HEK293T (cell line): ENCODE data around the gene ZFP1.
"Not testable (repeated sequence)": the region's sequence is repeated elsewhere in the genome, so short reads cannot be mapped to it uniquely, and the experiment has no call there.

ENCODE experiments used
- CTCF ChIA-PET: fragments of 350-600 bp; formaldehyde crosslinking; extraction: SDS; loops from one replicate; lab custom pipeline; 2021; ENCODE audit warnings: antibody characterized with exemption, inconsistent platforms; lab: Yijun Ruan, JAX
- POLR2A ChIA-PET: fragments of 350-600 bp; formaldehyde crosslinking; extraction: SDS; loops from one replicate; lab custom pipeline; 2020; ENCODE audit warnings: antibody characterized with exemption, inconsistent platforms; lab: Yijun Ruan, JAX
- DNase-seq: peaks from one replicate; pipeline ENCODE4 v3.0.0; 2012; ENCODE audit warnings: mixed read lengths; ENCODE audit errors: extremely low spot score
- ARNT ChIP-seq: fragments of 450-650 bp; IDR thresholded peaks from 2 replicates; pipeline ENCODE4 v1.6.1; 2017; ENCODE audit warnings: mild to moderate bottlenecking
- BHLHE40 ChIP-seq: fragments of 450-650 bp; IDR thresholded peaks from 2 replicates; pipeline ENCODE4 v1.6.1; 2016; ENCODE audit warnings: mild to moderate bottlenecking, moderate library complexity, borderline replicate concordance
- CTBP1 ChIP-seq: fragments of 450-650 bp; IDR thresholded peaks from 2 replicates; pipeline ENCODE4 v1.6.1; 2016; ENCODE audit warnings: borderline replicate concordance
- ELF4 ChIP-seq: fragments of 450-650 bp; IDR thresholded peaks from 2 replicates; pipeline ENCODE4 v1.6.1; 2017; ENCODE audit warnings: antibody characterized with exemption
- FOXA1 ChIP-seq: fragments of 450-650 bp; IDR thresholded peaks from 2 replicates; pipeline ENCODE4 v1.6.1; 2016; ENCODE audit warnings: mild to moderate bottlenecking
- FOXK2 ChIP-seq: fragments of 450-650 bp; IDR thresholded peaks from 2 replicates; pipeline ENCODE4 v1.6.1; 2016; ENCODE audit warnings: mild to moderate bottlenecking
- FOXM1 ChIP-seq: fragments of 450-650 bp; IDR thresholded peaks from 2 replicates; pipeline ENCODE4 v1.6.1; 2017; ENCODE audit warnings: mild to moderate bottlenecking, borderline replicate concordance
- HDGF ChIP-seq: fragments of 450-650 bp; IDR thresholded peaks from 2 replicates; pipeline ENCODE4 v1.6.1; 2017; ENCODE audit warnings: antibody characterized with exemption, borderline replicate concordance
- L3MBTL2 ChIP-seq: fragments of 450-650 bp; conservative IDR thresholded peaks from 2 replicates; pipeline ENCODE4 v1.6.1; 2016; ENCODE audit warnings: mild to moderate bottlenecking
- LEF1 ChIP-seq: fragments of 450-650 bp; IDR thresholded peaks from 2 replicates; pipeline ENCODE4 v1.6.1; 2017; ENCODE audit warnings: mild to moderate bottlenecking, borderline replicate concordance
- NFRKB ChIP-seq: fragments of 450-650 bp; IDR thresholded peaks from 2 replicates; pipeline ENCODE4 v1.6.1; 2016; ENCODE audit warnings: mild to moderate bottlenecking, moderate library complexity
- SP1 ChIP-seq: fragments of 450-650 bp; IDR thresholded peaks from 2 replicates; pipeline ENCODE4 v1.6.1; 2017
- SUZ12 ChIP-seq: fragments of 450-650 bp; IDR thresholded peaks from 2 replicates; pipeline ENCODE4 v1.6.1; 2016; ENCODE audit warnings: mild to moderate bottlenecking
- TARDBP ChIP-seq: fragments of 450-650 bp; IDR thresholded peaks from 2 replicates; pipeline ENCODE4 v1.6.1; 2016
- ZNF384 ChIP-seq: fragments of 450-650 bp; IDR thresholded peaks from 2 replicates; pipeline ENCODE4 v1.6.1; 2016
- TF ChIP-seq, protein P1 (sequence below): fragments of 450-650 bp; IDR thresholded peaks from 2 replicates; pipeline ENCODE4 v1.6.1; 2016

Gene ZFP1

DNA sequence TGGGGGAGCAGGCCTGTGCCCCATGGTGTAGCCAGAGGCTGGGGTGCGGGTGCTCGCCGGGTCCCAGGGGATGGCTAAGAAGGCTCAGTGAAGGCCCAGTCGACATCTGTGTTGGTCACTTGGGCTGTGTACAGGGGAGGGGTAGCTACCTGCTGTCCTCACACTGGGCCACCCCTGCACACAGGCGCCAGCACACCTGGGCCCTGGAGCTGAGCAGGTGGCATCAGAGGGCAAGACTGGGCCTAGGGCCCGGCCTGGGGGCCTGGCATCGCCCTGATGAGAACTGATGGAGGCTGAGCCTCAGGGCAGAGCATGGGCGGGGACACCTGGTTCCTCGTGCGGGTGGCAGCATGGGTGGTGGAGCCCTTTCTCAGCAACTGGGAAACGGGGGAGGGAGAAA, 59.5 kb downstream of the ZFP1 start:
- TF ChIP-seq L3MBTL2 (no peak), HDGF (no peak), NFRKB (no peak), FOXM1 (no peak), ZNF384 (no peak), FOXK2 (no peak), TARDBP (no peak), SP1 (no peak), LEF1 (no peak), CTBP1 (no peak), ELF4 (no peak), ARNT (no peak), BHLHE40 (no peak), SUZ12 (no peak), FOXA1 (no peak)
- TF ChIP-seq, protein P1, sequence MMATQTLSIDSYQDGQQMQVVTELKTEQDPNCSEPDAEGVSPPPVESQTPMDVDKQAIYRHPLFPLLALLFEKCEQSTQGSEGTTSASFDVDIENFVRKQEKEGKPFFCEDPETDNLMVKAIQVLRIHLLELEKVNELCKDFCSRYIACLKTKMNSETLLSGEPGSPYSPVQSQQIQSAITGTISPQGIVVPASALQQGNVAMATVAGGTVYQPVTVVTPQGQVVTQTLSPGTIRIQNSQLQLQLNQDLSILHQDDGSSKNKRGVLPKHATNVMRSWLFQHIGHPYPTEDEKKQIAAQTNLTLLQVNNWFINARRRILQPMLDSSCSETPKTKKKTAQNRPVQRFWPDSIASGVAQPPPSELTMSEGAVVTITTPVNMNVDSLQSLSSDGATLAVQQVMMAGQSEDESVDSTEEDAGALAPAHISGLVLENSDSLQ, result no peak
- ChIA-PET POLR2A (no interaction called here), CTCF (no interaction called here)
- no peak for DNase-seq

- ChIA-PET POLR2A (interaction anchor here (0.6 kb wide), 1 partner anchor 224 kb away, joined by 3 read pairs; no protein-coding TSS in a partner anchor), CTCF (no interaction called here)
- no peak for DNase-seq
- TF ChIP-seq FOXA1 (no peak), ARNT (no peak), LEF1 (no peak), FOXM1 (no peak), SP1 (no peak), SUZ12 (no peak), NFRKB (no peak), FOXK2 (no peak)
These were observed 60.0 kb downstream of the ZFP1 start for GRCh38 chr16:75208242-75208825.

GRCh38 chr16:75208861-75209505, 60.7 kb downstream of the ZFP1 start:
- no peak for TF ChIP-seq ELF4
- no peak for TF ChIP-seq FOXK2
- TF ChIP-seq LEF1, result no peak
- no peak for TF ChIP-seq SP1
- TF ChIP-seq ARNT, result no peak
- no peak for TF ChIP-seq CTBP1
- TF ChIP-seq L3MBTL2, result no peak
- no peak for TF ChIP-seq ZNF384
- TF ChIP-seq FOXA1, result no peak
- no peak for TF ChIP-seq FOXM1
- TF ChIP-seq TARDBP, result no peak
- TF ChIP-seq SUZ12, result no peak
- no peak for TF ChIP-seq NFRKB
- TF ChIP-seq, protein P1, result no peak
- no peak for TF ChIP-seq HDGF
- POLR2A ChIA-PET, result interaction anchor here (0.6 kb wide), 1 partner anchor 224 kb away, joined by 3 read pairs; no protein-coding TSS in a partner anchor
- no peak for DNase-seq
- CTCF ChIA-PET, result no interaction called here

DNA sequence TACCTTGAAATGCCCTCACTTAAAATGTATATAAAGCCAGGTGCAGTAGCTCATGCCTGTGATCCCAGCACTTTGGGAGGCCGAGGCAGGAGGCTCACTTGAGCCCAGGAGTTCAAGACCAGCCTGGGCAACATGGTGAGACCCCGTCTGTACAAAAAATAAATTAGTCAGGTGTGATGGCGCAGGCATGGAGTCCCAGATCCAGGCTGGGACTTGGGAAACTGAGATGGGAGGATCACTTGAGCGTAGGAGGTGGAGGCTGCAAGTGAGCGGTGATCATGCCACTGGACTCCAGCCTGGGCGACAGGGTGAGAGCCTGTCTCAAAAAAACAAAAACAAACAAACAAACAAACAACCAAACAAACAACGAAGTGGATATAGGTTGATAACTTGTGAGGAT, 61.2 kb downstream of the ZFP1 start:
- DNase-seq, POLR2A ChIA-PET, CTCF ChIA-PET: not testable (repeated sequence)

- CTCF ChIA-PET, result no interaction called here
- POLR2A ChIA-PET, result no interaction called here
- TF ChIP-seq NFRKB (no peak), FOXA1 (no peak), ELF4 (no peak), L3MBTL2 (no peak), ZNF384 (no peak), LEF1 (no peak), TARDBP (no peak), FOXK2 (no peak), HDGF (no peak), BHLHE40 (no peak), FOXM1 (no peak), CTBP1 (no peak), ARNT (no peak), SP1 (no peak), SUZ12 (no peak)
- TF ChIP-seq, protein P1, result no peak
- no peak for DNase-seq
These were observed 61.6 kb downstream of the ZFP1 start for GRCh38 chr16:75209944-75210343.

GRCh38 chr16:75211286-75211685, 63.0 kb downstream of the ZFP1 start:
- POLR2A ChIA-PET, CTCF ChIA-PET, DNase-seq: not testable (repeated sequence)
